Measurements from ENCODE around the gene MT1M.

GRCh38 chr16:56649820-56650219 lies 17.4 kb downstream of the MT1M start:
- TF ChIP-seq CTCF (conservative IDR thresholded peaks at IDR 0.05; ENCODE audit: low read depth in 2 of 2) = no peak
- no peak for TF ChIP-seq EZH2 (IDR thresholded peaks at IDR 0.05; ENCODE audit: low read depth, unreplicated experiment)
- no peak for TF ChIP-seq REST (IDR thresholded peaks at IDR 0.05; ENCODE audit: unreplicated experiment)
- no peak for TF ChIP-seq CREB1 (CRISPR knock-in tag; IDR thresholded peaks at IDR 0.05; ENCODE audit: low read depth)
- TF ChIP-seq EZH2phosphoT487 (IDR thresholded peaks at IDR 0.05; ENCODE audit: unreplicated experiment) = no peak
- TF ChIP-seq POLR2AphosphoS5 (IDR thresholded peaks at IDR 0.05; ENCODE audit: low read depth) = no peak
- no peak for TF ChIP-seq ZNF462 (CRISPR knock-in tag; IDR thresholded peaks at IDR 0.05)
- no peak for TF ChIP-seq NANOG (IDR thresholded peaks at IDR 0.05; ENCODE audit: borderline replicate concordance)
- no peak for TF ChIP-seq ZNF114 (CRISPR knock-in tag; IDR thresholded peaks at IDR 0.05)

Measured in GM23338 (cell line).